Cardiac muscle cell (in vitro differentiated cells and primary cell): Measurements from ENCODE around the gene TMPRSS12. TPM values are rescaled to one million over a fixed set of nuclear protein-coding genes. Genes with fewer than 3 reads are reported as not detected.
A peak's percentile ranks its signal among the peaks of the same experiment; 100 is the strongest.
"Not testable (repeated sequence)": the region's sequence is repeated elsewhere in the genome, so short reads cannot be mapped to it uniquely, and the experiment has no call there.

ENCODE experiments used
- DNase-seq, 2 donors: peaks; one replicate each; pipeline versions ENCODE4 v3.0.0 to v3.0.0-alpha.2; 2010 to 2017; ENCODE audit warnings: low read depth in 1 of 2, low spot score in 1 of 2
- H3K27ac ChIP-seq: fragments of 200-600 bp; sonication (generic); 2 replicates; pipeline ENCODE4 v1.5.1; 2016
- H3K27me3 ChIP-seq: fragments of 200-600 bp; sonication (generic); 2 replicates; pipeline ENCODE4 v1.6.0; 2016; ENCODE audit warnings: control low read depth
- H3K36me3 ChIP-seq: fragments of 200-600 bp; sonication (generic); 2 replicates; pipeline ENCODE4 v1.5.1; 2016; ENCODE audit warnings: control low read depth
- H3K4me1 ChIP-seq: fragments of 200-600 bp; sonication (generic); 2 replicates; pipeline ENCODE4 v1.8.1; 2017; ENCODE audit warnings: low read depth, mild to moderate bottlenecking, mixed run types
- H3K4me3 ChIP-seq: fragments of 200-600 bp; sonication (generic); 2 replicates; pipeline ENCODE4 v1.5.1; 2016; ENCODE audit warnings: mild to moderate bottlenecking
- H3K9me3 ChIP-seq: fragments of 200-600 bp; sonication (generic); 2 replicates; pipeline ENCODE4 v1.5.1; 2017; ENCODE audit warnings: low read depth, mild to moderate bottlenecking, control low read depth
- polyA plus RNA-seq: library from polyadenylated mRNA; unstranded; fragments of >200 nt; fragmentation: Nextera tagmentation; extraction: Ambion mirVana; gene quantifications from 2 replicates; pipeline ENCODE4 v1.2.1, GENCODE V29; 2016
- total RNA-seq: library from RNA; depleted of rRNA; stranded (reverse); fragments of >200 nt; gene quantifications from 2 replicates; pipeline ENCODE4 v1.2.3, GENCODE V29; 2016
- TF ChIP-seq, protein P1 (sequence below): IDR thresholded peaks from 2 replicates; pipeline ENCODE4 v1.5.1; 2012; ENCODE audit warnings: low read depth, mild to moderate bottlenecking, low read length

The TMPRSS12 gene
- total and polyA plus RNA-seq, 2 experiments from 2014 or later = not detected

DNA sequence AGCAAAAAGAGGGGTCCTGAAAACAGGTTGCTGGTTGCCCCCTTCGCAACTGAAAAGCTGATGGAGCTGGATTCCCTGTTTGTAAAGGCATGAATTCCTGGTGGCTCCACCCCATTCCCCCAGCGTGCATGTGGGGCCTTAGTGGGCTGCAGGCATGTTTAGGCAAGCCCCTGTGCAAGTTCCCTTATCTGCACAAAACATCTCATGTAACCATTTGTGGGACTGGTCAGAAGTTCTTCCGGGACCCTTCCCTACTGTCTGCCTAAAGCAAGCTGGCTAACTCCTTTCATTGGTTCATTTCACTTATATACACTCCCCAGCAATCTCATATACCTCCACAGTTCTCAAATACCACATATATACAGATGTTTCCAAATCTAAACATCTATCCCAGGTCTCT is 85.7 kb downstream of the TMPRSS12 start:
- no peak for DNase-seq
- H3K4me1 ChIP-seq = peaks cover 45% of the 10 kb centered on the region
- H3K4me3 ChIP-seq = no peak overlapping the region
- H3K27me3 ChIP-seq = no peaks in the 10 kb centered on the region
- H3K9me3 ChIP-seq = no peaks in the 10 kb centered on the region
- TF ChIP-seq, protein P1, sequence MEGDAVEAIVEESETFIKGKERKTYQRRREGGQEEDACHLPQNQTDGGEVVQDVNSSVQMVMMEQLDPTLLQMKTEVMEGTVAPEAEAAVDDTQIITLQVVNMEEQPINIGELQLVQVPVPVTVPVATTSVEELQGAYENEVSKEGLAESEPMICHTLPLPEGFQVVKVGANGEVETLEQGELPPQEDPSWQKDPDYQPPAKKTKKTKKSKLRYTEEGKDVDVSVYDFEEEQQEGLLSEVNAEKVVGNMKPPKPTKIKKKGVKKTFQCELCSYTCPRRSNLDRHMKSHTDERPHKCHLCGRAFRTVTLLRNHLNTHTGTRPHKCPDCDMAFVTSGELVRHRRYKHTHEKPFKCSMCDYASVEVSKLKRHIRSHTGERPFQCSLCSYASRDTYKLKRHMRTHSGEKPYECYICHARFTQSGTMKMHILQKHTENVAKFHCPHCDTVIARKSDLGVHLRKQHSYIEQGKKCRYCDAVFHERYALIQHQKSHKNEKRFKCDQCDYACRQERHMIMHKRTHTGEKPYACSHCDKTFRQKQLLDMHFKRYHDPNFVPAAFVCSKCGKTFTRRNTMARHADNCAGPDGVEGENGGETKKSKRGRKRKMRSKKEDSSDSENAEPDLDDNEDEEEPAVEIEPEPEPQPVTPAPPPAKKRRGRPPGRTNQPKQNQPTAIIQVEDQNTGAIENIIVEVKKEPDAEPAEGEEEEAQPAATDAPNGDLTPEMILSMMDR = no peak
- no peaks in the 10 kb centered on the region for H3K36me3 ChIP-seq
- no peak overlapping the region for H3K27ac ChIP-seq

- Histone ChIP-seq H3K36me3 (no peaks in the 10 kb centered on the region), H3K4me1 (peaks cover 35% of the 10 kb centered on the region), H3K27me3 (no peaks in the 10 kb centered on the region), H3K9me3 (no peaks in the 10 kb centered on the region), H3K4me3 (no peak overlapping the region), H3K27ac (no peak overlapping the region)
- DNase-seq = no peak
- TF ChIP-seq, protein P1 = no peak
Measured at GRCh38 chr12:50929831-50930230, 87.1 kb downstream of the TMPRSS12 start.

DNA sequence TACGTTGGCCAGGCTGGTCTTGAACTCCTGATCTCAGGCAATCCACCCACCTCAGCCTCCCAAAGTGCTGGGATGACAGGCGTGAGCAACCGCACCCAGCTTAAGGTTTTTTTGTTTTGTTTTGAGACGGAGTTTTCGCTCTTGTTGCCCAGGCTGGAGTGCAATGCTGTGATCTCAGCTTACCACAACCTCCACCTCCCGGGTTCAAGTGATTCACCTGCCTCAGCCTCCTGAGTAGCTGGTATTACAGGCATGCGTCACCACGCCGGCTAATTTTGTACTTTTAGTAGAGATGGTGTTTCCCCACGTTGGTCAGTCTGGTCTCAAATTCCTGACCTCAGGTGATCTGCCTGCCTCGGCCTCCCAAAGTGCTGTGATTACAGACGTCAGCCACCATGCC is 87.8 kb downstream of the TMPRSS12 start:
- H3K4me3 ChIP-seq, H3K36me3 ChIP-seq, H3K27me3 ChIP-seq, H3K9me3 ChIP-seq, DNase-seq, H3K27ac ChIP-seq: not testable (repeated sequence)
- peaks cover 29% of the 10 kb centered on the region for H3K4me1 ChIP-seq

GRCh38 chr12:50932787-50933280 is 90.1 kb downstream of the TMPRSS12 start:
- no peaks in the 10 kb centered on the region for H3K9me3 ChIP-seq
- TF ChIP-seq, protein P1 = no peak
- no peak overlapping the region for H3K4me3 ChIP-seq
- H3K27ac ChIP-seq = peak overlapping the region; percentile 69
- DNase-seq = no peak
- peaks cover 13% of the 10 kb centered on the region for H3K4me1 ChIP-seq
- no peaks in the 10 kb centered on the region for H3K27me3 ChIP-seq
- no peaks in the 10 kb centered on the region for H3K36me3 ChIP-seq

DNA sequence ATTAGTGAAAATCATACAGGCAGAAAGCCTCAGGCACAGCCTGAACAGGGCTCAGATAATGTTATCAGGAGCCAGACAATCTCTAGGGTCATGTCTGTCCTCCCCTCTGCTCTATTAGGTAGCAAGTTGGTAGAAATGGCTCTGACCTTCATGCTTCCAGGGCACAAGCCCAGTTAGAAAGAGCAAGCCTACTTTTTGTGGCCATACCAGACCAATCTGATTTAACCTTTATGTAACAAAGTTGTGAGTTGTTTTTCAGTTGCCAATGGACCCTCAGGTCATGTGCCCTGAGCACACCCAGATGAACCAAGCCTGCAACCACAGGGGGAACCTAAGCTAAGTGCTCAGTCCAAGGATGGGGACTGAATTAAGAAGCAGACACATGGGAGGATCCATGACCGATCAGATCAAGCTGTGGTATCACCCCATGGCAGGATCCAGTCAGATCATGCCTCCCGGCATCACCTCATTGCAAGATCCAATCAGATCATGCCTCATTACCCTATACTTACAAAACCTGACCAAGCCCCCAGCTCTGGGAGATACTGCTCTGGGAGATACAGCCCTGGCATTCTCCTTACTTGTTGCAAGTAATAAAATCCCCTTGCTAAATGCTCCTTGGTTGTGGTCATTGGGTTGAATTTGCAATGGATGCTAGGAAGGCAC is 90.9 kb downstream of the TMPRSS12 start:
- TF ChIP-seq, protein P1 = no peak
- peak overlapping the region; percentile 69 for H3K27ac ChIP-seq
- DNase-seq = peak; percentile 11 to 19

DNA sequence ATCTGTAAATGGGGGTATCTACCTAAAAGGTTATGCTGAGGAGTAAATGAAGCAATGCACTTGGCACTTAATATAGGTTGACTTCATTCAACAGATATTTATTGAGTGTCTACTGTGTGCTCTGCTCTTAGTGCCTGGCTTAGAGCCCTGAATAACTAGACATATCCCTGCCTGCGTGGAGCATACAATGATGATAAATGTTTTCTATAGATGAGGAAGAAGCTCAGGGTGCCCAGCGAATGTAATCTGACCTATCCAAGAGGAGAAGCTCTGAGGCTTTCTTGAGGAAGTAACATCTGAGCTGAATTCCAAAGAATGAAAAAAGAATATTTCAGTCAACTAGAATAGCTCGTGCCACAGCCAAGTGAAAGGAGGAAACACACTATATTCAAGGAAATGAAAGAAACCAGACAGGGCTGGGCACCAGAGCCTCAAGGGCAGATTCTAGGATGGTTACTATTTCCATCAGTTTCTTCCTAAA is 91.7 kb downstream of the TMPRSS12 start:
- DNase-seq = peak in 1 of 2 donors; percentile 37
- H3K36me3 ChIP-seq = no peaks in the 10 kb centered on the region
- H3K4me3 ChIP-seq = no peak overlapping the region
- no peaks in the 10 kb centered on the region for H3K27me3 ChIP-seq
- H3K9me3 ChIP-seq = no peaks in the 10 kb centered on the region
- H3K27ac ChIP-seq = no peak overlapping the region
- H3K4me1 ChIP-seq = peaks cover 13% of the 10 kb centered on the region
- TF ChIP-seq, protein P1 = no peak

More for the DNA sequence above, 90.9 kb downstream of the TMPRSS12 start:
- no peak overlapping the region for H3K4me3 ChIP-seq
- H3K4me1 ChIP-seq = peaks cover 13% of the 10 kb centered on the region
- H3K36me3 ChIP-seq = no peaks in the 10 kb centered on the region
- no peaks in the 10 kb centered on the region for H3K27me3 ChIP-seq
- H3K9me3 ChIP-seq = no peaks in the 10 kb centered on the region
